Astrocyte (in vitro differentiated cells and primary cell): ENCODE results near the gene TNFRSF9.

ENCODE experiments used
- CTCF ChIP-seq: IDR thresholded peaks from 2 replicates; pipeline ENCODE4 v1.5.1; 2011; ENCODE audit warnings: low read depth, mild to moderate bottlenecking, inconsistent platforms, low read length, moderate library complexity; ENCODE audit not compliant: insufficient read depth
- EZH2 ChIP-seq: IDR thresholded peaks from 2 replicates; pipeline ENCODE4 v1.6.1; 2012; ENCODE audit warnings: mild to moderate bottlenecking, low read length, inconsistent platforms; ENCODE audit not compliant: insufficient read depth

DNA sequence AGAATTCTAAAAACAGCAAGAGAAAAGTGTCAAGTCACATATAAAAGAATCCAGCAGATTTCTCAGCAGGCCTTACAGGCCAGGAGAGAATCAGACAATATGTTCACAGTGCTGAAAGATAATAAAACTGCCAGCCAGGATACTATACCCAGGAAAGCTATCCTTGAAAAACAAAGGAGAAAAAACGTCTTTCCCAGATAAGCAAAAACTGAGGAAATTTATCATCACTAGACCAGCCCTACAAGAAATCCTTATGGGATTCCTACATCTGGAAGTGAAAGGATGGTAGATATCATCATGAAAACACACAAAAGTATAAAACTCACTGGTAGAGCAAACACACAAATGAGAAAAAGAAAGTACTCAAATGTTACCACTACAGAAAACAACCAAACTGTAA is 62.6 kb downstream of the TNFRSF9 start:
- TF ChIP-seq EZH2 (no peak), CTCF (no peak)
